K562 (cell line): ENCODE measurements around the gene GJD2. TPM values are rescaled to one million over a fixed set of nuclear protein-coding genes. Genes with fewer than 3 reads are reported as not detected.

Source experiments
- ATAC-seq: fragments of 200-7000 bp; cut with Tn5 transposase; 3 replicates; pipeline ENCODE4 v1.9.1; 2020; ENCODE audit warnings: moderate library complexity
- BruUV-seq: library from RNA; stranded (reverse); fragments of 400-500 nt; replicated peaks from 2 replicates; lab custom pipeline; 2021; lab: Mats Ljungman, UMichigan
- CTCF ChIA-PET: fragments of 300-600 bp; formaldehyde crosslinking; extraction: SDS; loops from one replicate; lab custom pipeline; 2021; ENCODE audit warnings: low intra/inter-chr PET ratio; lab: Yijun Ruan, JAX
- POLR2A ChIA-PET: fragments of 300-600, 350-650 bp; sonication (Branson Sonifier 250); formaldehyde crosslinking; extraction: SDS; loops from one replicate; lab custom pipeline; 2021; ENCODE audit warnings: antibody characterized with exemption, inconsistent platforms; lab: Yijun Ruan, JAX
- DNase-seq, 4 experiments: peaks; one replicate each; pipeline versions ENCODE4 v3.0.0 to v3.0.0-alpha.2; 2011 to 2018; ENCODE audit warnings: low spot score in 3 of 4, mixed read lengths in 3 of 4; ENCODE audit errors: extremely low read depth in 1 of 4
- FAIRE-seq: peaks from 2 replicates; lab custom pipeline; 2011; peaks lifted over from hg19 to GRCh38; lab: Jason Lieb, UNC
- H2AFZ ChIP-seq: 2 replicates; pipeline ENCODE4 v1.6.0; 2011; ENCODE audit warnings: low read depth, low read length, control low read depth, inconsistent platforms
- H3K27ac ChIP-seq: fragments of 200-600 bp; 3 replicates; pipeline ENCODE4 v1.8.0; 2011; ENCODE audit warnings: low read depth, mild to moderate bottlenecking, control low read depth, inconsistent platforms, low read length, moderate library complexity, mixed read lengths; ENCODE audit errors: extremely low read depth
- H3K27me3 ChIP-seq, 2 experiments: fragments of 300-600 bp in 1 of 2; 2 replicates in 1 of 2; 3 replicates in 1 of 2; pipeline versions ENCODE4 v1.6.0 to v1.8.0; 2011; ENCODE audit warnings: inconsistent platforms in 2 of 2, low read length in 2 of 2, mild to moderate bottlenecking in 1 of 2, mixed read lengths in 1 of 2, moderate library complexity in 1 of 2; ENCODE audit not compliant: control insufficient read depth in 2 of 2, insufficient read depth in 2 of 2
- H3K36me3 ChIP-seq: fragments of 300-600 bp; 3 replicates; pipeline ENCODE4 v1.8.0; 2011; ENCODE audit warnings: mild to moderate bottlenecking, low read length, inconsistent platforms; ENCODE audit not compliant: control insufficient read depth, insufficient read depth
- H3K4me1 ChIP-seq, 2 experiments: fragments of 200-600 bp in 1 of 2; replicated peaks in 1 of 2; 2 replicates in 1 of 2; 3 replicates in 1 of 2; pipeline versions ENCODE4 v1.5.1 to v1.8.0; 2011; ENCODE audit warnings: inconsistent platforms in 2 of 2, low read length in 2 of 2, mild to moderate bottlenecking in 1 of 2, mixed read lengths in 1 of 2, moderate library complexity in 1 of 2; ENCODE audit not compliant: control insufficient read depth in 2 of 2, insufficient read depth in 2 of 2
- H3K4me2 ChIP-seq: 2 replicates; pipeline ENCODE4 v1.6.1; 2011; ENCODE audit warnings: low read length, control low read depth, inconsistent platforms, mixed read lengths; ENCODE audit not compliant: insufficient read depth
- H3K4me3 ChIP-seq: fragments of 200-600 bp; sonication (generic), shearing (Covaris generic); 2 replicates; pipeline ENCODE4 v1.5.1; 2016; ENCODE audit warnings: control low read depth, inconsistent platforms
- H3K79me2 ChIP-seq: fragments of 200-600 bp; 3 replicates; pipeline ENCODE4 v1.8.0; 2011; ENCODE audit warnings: low read length, inconsistent platforms; ENCODE audit not compliant: control insufficient read depth, insufficient read depth
- H3K9ac ChIP-seq, 2 experiments: 2 replicates each; pipeline versions ENCODE4 v1.6.0 to v1.6.1; 2011; ENCODE audit warnings: low read depth in 2 of 2, low read length in 2 of 2, control low read depth in 1 of 2, inconsistent platforms in 1 of 2, mild to moderate bottlenecking in 1 of 2, mixed read lengths in 1 of 2; ENCODE audit not compliant: insufficient read depth in 1 of 2
- H3K9me1 ChIP-seq: one replicate; pipeline ENCODE4 v1.6.0; 2011; ENCODE audit warnings: inconsistent platforms, mild to moderate bottlenecking, low read length, moderate library complexity; ENCODE audit not compliant: control insufficient read depth, insufficient read depth
- H3K9me3 ChIP-seq: replicated peaks from 2 replicates; pipeline ENCODE4 v1.5.1; 2011; ENCODE audit warnings: low read depth, low read length, inconsistent platforms; ENCODE audit not compliant: control insufficient read depth, insufficient read depth
- H4K20me1 ChIP-seq: replicated peaks from 2 replicates; pipeline ENCODE4 v1.6.1; 2011; ENCODE audit warnings: low read length, inconsistent platforms, mixed read lengths; ENCODE audit not compliant: control insufficient read depth, insufficient read depth
- WGBS: fragments of 100-300 bp; shearing (Covaris generic); methylation state at CpG from one replicate; pipeline ENCODE4 v1.1.6; 2016; ENCODE audit warnings: low coverage, mixed read lengths; ENCODE audit not compliant: insufficient coverage; ENCODE audit errors: missing lambda C conversion rate; 5-methylcytosine and 5-hydroxymethylcytosine counted together
- in situ Hi-C: fragments of 300-500 bp; cut with MboI; formaldehyde crosslinking; loops from 4 replicates; pipeline ENCODE4 v1.15.0; 2018; ENCODE audit warnings: inconsistent platforms, mixed read lengths
- intact Hi-C: fragments of 100-400 bp; cut with micrococcal nuclease; formaldehyde crosslinking; loops from 2 replicates; pipeline ENCODE4 v1.14.2; 2022
- polyA plus RNA-seq, 8 experiments: library from polyadenylated mRNA; depleted of rRNA in 4 of 8; stranded (reverse) in 5 of 8; unstranded in 3 of 8; fragments of >200 nt; fragmentation: Nextera tagmentation in 2 of 8; fragmentation: Illumina TruSeq in 1 of 8; extraction: Ambion mirVana in 2 of 8; extraction: Trizol in 1 of 8; gene quantifications; 2 replicates each; pipeline versions ENCODE4 v1.2.1 to v1.2.3, GENCODE V29; 2011 to 2014; ENCODE audit warnings: inconsistent platforms in 1 of 8, missing spikeins in 1 of 8
- total RNA-seq, 7 experiments: library from RNA; depleted of rRNA in 6 of 7; stranded (reverse); fragments of >200 nt in 6 of 7; fragmentation: Illumina TruSeq in 2 of 7; extraction: Trizol in 2 of 7; gene quantifications; 2 replicates each; pipeline versions ENCODE4 v1.2.1 to v1.2.3, GENCODE V29; 2011 to 2021; ENCODE audit warnings: low replicate concordance in 1 of 7
- TF ChIP-seq, protein P1 (sequence below), 2 experiments: fragments of 450-650 bp; IDR thresholded peaks; 2 replicates each; pipeline ENCODE4 v1.6.1; 2018; ENCODE audit warnings: mild to moderate bottlenecking in 2 of 2, low read depth in 1 of 2; ENCODE audit not compliant: partially characterized antibody in 2 of 2
- TF ChIP-seq, protein P2 (sequence below): fragments of 450-650 bp; IDR thresholded peaks from 2 replicates; pipeline ENCODE4 v1.6.1; 2018; ENCODE audit warnings: mild to moderate bottlenecking, low read depth; ENCODE audit not compliant: partially characterized antibody

The GJD2 gene
- total and polyA plus RNA-seq, 9 of the 15 experiments (the other 6 are each of a cell fraction or from before 2014, with no cell fraction given) = not detected

- no peak overlapping the region for H2AFZ ChIP-seq
- H4K20me1 ChIP-seq = no peaks in the 10 kb centered on the region
- ATAC-seq (no peak), DNase-seq (no peak), FAIRE-seq (no peak)
- no peak overlapping the region for H3K4me3 ChIP-seq
- no peaks in the 10 kb centered on the region for H3K36me3 ChIP-seq
- no peaks in the 10 kb centered on the region for H3K27me3 ChIP-seq
- in situ Hi-C loops (no loop called here), intact Hi-C loops (no loop called here)
- H3K4me1 ChIP-seq = no peaks in the 10 kb centered on the region
- WGBS = 5% methylated on average over 2 of the region's 2 CpGs
- no peak overlapping the region for H3K4me2 ChIP-seq
- POLR2A ChIA-PET = no interaction called here
- no peaks in the 10 kb centered on the region for H3K79me2 ChIP-seq
- H3K9me1 ChIP-seq = no peaks in the 10 kb centered on the region
- H3K27ac ChIP-seq = no peak overlapping the region
- H3K9me3 ChIP-seq = no peaks in the 10 kb centered on the region; the same call in 1 of the 2 replicates
- no peak overlapping the region for H3K9ac ChIP-seq
- CTCF ChIA-PET = no interaction called here
- BruUV-seq = no TSS peak
- TF ChIP-seq, protein P1, sequence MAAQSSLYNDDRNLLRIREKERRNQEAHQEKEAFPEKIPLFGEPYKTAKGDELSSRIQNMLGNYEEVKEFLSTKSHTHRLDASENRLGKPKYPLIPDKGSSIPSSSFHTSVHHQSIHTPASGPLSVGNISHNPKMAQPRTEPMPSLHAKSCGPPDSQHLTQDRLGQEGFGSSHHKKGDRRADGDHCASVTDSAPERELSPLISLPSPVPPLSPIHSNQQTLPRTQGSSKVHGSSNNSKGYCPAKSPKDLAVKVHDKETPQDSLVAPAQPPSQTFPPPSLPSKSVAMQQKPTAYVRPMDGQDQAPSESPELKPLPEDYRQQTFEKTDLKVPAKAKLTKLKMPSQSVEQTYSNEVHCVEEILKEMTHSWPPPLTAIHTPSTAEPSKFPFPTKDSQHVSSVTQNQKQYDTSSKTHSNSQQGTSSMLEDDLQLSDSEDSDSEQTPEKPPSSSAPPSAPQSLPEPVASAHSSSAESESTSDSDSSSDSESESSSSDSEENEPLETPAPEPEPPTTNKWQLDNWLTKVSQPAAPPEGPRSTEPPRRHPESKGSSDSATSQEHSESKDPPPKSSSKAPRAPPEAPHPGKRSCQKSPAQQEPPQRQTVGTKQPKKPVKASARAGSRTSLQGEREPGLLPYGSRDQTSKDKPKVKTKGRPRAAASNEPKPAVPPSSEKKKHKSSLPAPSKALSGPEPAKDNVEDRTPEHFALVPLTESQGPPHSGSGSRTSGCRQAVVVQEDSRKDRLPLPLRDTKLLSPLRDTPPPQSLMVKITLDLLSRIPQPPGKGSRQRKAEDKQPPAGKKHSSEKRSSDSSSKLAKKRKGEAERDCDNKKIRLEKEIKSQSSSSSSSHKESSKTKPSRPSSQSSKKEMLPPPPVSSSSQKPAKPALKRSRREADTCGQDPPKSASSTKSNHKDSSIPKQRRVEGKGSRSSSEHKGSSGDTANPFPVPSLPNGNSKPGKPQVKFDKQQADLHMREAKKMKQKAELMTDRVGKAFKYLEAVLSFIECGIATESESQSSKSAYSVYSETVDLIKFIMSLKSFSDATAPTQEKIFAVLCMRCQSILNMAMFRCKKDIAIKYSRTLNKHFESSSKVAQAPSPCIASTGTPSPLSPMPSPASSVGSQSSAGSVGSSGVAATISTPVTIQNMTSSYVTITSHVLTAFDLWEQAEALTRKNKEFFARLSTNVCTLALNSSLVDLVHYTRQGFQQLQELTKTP (IDR thresholded peaks at IDR 0.05; ENCODE audit: low read depth in 1 of 2, partially characterized antibody in 2 of 2) = peak in 1 of 2 experiments; percentile 97
- TF ChIP-seq, protein P2, sequence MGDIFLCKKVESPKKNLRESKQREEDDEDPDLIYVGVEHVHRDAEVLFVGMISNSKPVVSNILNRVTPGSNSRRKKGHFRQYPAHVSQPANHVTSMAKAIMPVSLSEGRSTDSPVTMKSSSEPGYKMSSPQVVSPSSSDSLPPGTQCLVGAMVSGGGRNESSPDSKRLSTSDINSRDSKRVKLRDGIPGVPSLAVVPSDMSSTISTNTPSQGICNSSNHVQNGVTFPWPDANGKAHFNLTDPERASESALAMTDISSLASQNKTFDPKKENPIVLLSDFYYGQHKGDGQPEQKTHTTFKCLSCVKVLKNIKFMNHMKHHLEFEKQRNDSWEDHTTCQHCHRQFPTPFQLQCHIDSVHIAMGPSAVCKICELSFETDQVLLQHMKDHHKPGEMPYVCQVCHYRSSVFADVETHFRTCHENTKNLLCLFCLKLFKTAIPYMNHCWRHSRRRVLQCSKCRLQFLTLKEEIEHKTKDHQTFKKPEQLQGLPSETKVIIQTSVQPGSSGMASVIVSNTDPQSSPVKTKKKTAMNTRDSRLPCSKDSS = no peak
- TF ChIP-seq, all 486 proteins: peak for 1
Measured at GRCh38 chr15:34780725-34781124, 25.9 kb upstream of the GJD2 start.
